ENCODE measurements around the gene IQCE. TPM values are rescaled to one million over a fixed set of nuclear protein-coding genes. Genes with fewer than 3 reads are reported as not detected.

Gene IQCE
- total and polyA plus RNA-seq, 10 of the 15 experiments (the other 5 are each of a cell fraction or from before 2014, with no cell fraction given) = 0.37 to 8.1 (median 3.7) TPM

- TF ChIP-seq SMARCA5 (IDR thresholded peaks at IDR 0.05) = 0 out of 2 replicates have a peak, but pooled peaks have one; percentile 57
- TF ChIP-seq SPI1 (IDR thresholded peaks at IDR 0.05; ENCODE audit: borderline replicate concordance, insufficient read depth, low read depth, low read length) = no peak; the same call in 1 of the 2 replicates
- no peak for TF ChIP-seq LARP7 (IDR thresholded peaks at IDR 0.05)
- TF ChIP-seq CHD4 (IDR thresholded peaks at IDR 0.05) = no peak
- TF ChIP-seq NBN (IDR thresholded peaks at IDR 0.05) = peak; percentile 89
- TF ChIP-seq ZNF384 (IDR thresholded peaks at IDR 0.05; ENCODE audit: borderline replicate concordance, low read depth, low read length) = no peak
- TF ChIP-seq SRF (IDR thresholded peaks at IDR 0.05; ENCODE audit: low read depth in 2 of 2, low read length in 2 of 2) = no peak; a peak in 1 of 4 replicates
- peak; percentile 98 for TF ChIP-seq FOXK2 (IDR thresholded peaks at IDR 0.05)
- TF ChIP-seq ZBTB4 (CRISPR knock-in tag; IDR thresholded peaks at IDR 0.05) = no peak
- TF ChIP-seq ATF7 (IDR thresholded peaks at IDR 0.05; ENCODE audit: low read depth) = peak; percentile 99
- TF ChIP-seq SIX5 (IDR thresholded peaks at IDR 0.05; ENCODE audit: low read depth, low read length, severe bottlenecking) = peak; percentile 35
- peak; percentile 62; the same call in 1 of the 3 replicates for TF ChIP-seq POU2F2 (IDR thresholded peaks at IDR 0.05; ENCODE audit: borderline replicate concordance, low read depth, low read length)
- TF ChIP-seq MAX (IDR thresholded peaks at IDR 0.05; ENCODE audit: low read depth, low read length) = no peak
- TF ChIP-seq IKZF1 (conservative IDR thresholded peaks at IDR 0.05) = peak; percentile 55
- TF ChIP-seq NR2C2 (IDR thresholded peaks at IDR 0.05; ENCODE audit: borderline replicate concordance, control insufficient read depth, insufficient read length, low read depth) = no peak
- TF ChIP-seq NKRF (conservative IDR thresholded peaks at IDR 0.05) = peak; percentile 44; the same call in 1 of the 2 replicates
- no peak for TF ChIP-seq TCF12 (IDR thresholded peaks at IDR 0.05; ENCODE audit: low read depth, low read length)
- TF ChIP-seq EGR1 (IDR thresholded peaks at IDR 0.05; ENCODE audit: borderline replicate concordance in 1 of 2, low read depth in 2 of 2, low read length in 2 of 2) = 0 out of 3 replicates have a peak, but pooled peaks of 1 of the 2 experiments have one; percentile 40
- TF ChIP-seq TCF3 (IDR thresholded peaks at IDR 0.05; ENCODE audit: borderline replicate concordance, insufficient read depth, low read depth, low read length) = 0 out of 2 replicates have a peak, but pooled peaks have one; percentile 27
- no peak for TF ChIP-seq ZNF217 (IDR thresholded peaks at IDR 0.05)
- TF ChIP-seq DPF2 (IDR thresholded peaks at IDR 0.05) = peak; percentile 69
- no peak for TF ChIP-seq RAD21 (IDR thresholded peaks at IDR 0.05; ENCODE audit: insufficient read depth, low read depth, low read length)
- TF ChIP-seq FOS (IDR thresholded peaks at IDR 0.05; ENCODE audit: borderline replicate concordance, extremely low read depth, insufficient read length) = no peak
- no peak for TF ChIP-seq HDAC6 (IDR thresholded peaks at IDR 0.05; ENCODE audit: unreplicated experiment)
- peak; percentile 96 for TF ChIP-seq SREBF1 (IDR thresholded peaks at IDR 0.05; ENCODE audit: low read length)
These were observed 3.4 kb upstream of the IQCE start, which contains the start of gene BRAT1 (continued) for GRCh38 chr7:2555121-2556052.
